HepG2 (cell line): ENCODE data around the gene ZNF12. TPM values are rescaled to one million over a fixed set of nuclear protein-coding genes. Genes with fewer than 3 reads are reported as not detected.

ENCODE experiments used
- AHR ChIP-seq: IDR thresholded peaks from 2 replicates; pipeline ENCODE4 v1.6.1; 2018; ENCODE audit warnings: missing genetic modification reagents, missing compliant biosample characterization
- ARNT2 ChIP-seq: sonication (generic); formaldehyde crosslinking; IDR thresholded peaks from 2 replicates; pipeline ENCODE4 v1.8.0; 2022; ENCODE audit warnings: mild to moderate bottlenecking, low read depth, missing genetic modification reagents, moderate library complexity
- DR1 ChIP-seq: sonication (generic); formaldehyde crosslinking; IDR thresholded peaks from 2 replicates; pipeline ENCODE4 v1.8.0; 2021; ENCODE audit warnings: mild to moderate bottlenecking, missing genetic modification reagents, inconsistent platforms
- ERF ChIP-seq: IDR thresholded peaks from 2 replicates; pipeline ENCODE4 v1.6.1; 2018; ENCODE audit warnings: missing biosample characterization, missing genetic modification reagents
- HNF4G ChIP-seq, 2 experiments: sonication (generic) in 1 of 2; formaldehyde crosslinking in 1 of 2; IDR thresholded peaks; 2 replicates each; pipeline versions ENCODE4 v1.4.0 to v1.6.1; 2011 to 2020; ENCODE audit warnings: borderline replicate concordance in 2 of 2, low read depth in 2 of 2, mild to moderate bottlenecking in 2 of 2, low read length in 1 of 2, missing genetic modification reagents in 1 of 2, moderate library complexity in 1 of 2
- MIXL1 ChIP-seq: IDR thresholded peaks from 2 replicates; pipeline ENCODE4 v1.6.1; 2016
- PAWR ChIP-seq: sonication (generic); formaldehyde crosslinking; IDR thresholded peaks from 2 replicates; pipeline ENCODE4 v1.4.0; 2020; ENCODE audit warnings: missing genetic modification reagents, mild to moderate bottlenecking, borderline replicate concordance
- RARG ChIP-seq: sonication (generic); formaldehyde crosslinking; IDR thresholded peaks from 2 replicates; pipeline ENCODE4 v1.4.0; 2020; ENCODE audit warnings: low read depth, mild to moderate bottlenecking, missing genetic modification reagents
- RFXAP ChIP-seq: sonication (generic); formaldehyde crosslinking; IDR thresholded peaks from 2 replicates; pipeline ENCODE4 v1.4.0; 2020; ENCODE audit warnings: missing genetic modification reagents, borderline replicate concordance
- ZHX1 ChIP-seq: sonication (generic); formaldehyde crosslinking; IDR thresholded peaks from 2 replicates; pipeline ENCODE4 v1.8.1; 2022; ENCODE audit warnings: low read depth, mild to moderate bottlenecking, missing genetic modification reagents
- ZNF24 ChIP-seq: fragments of 450-650 bp; IDR thresholded peaks from 2 replicates; pipeline ENCODE4 v1.6.1; 2017; ENCODE audit warnings: antibody characterized with exemption, mild to moderate bottlenecking
- ZNF282 ChIP-seq: fragments of 450-650 bp; IDR thresholded peaks from 2 replicates; pipeline ENCODE4 v1.6.1; 2018; ENCODE audit not compliant: partially characterized antibody
- ZNF850 ChIP-seq: sonication (generic); formaldehyde crosslinking; conservative IDR thresholded peaks from 2 replicates; pipeline ENCODE4 v1.9.0; 2021; ENCODE audit warnings: mild to moderate bottlenecking, missing genetic modification reagents
- ZSCAN12 ChIP-seq: sonication (generic); formaldehyde crosslinking; IDR thresholded peaks from 2 replicates; pipeline ENCODE4 v1.9.0; 2021; ENCODE audit warnings: mild to moderate bottlenecking, missing genetic modification reagents
- ZSCAN30 ChIP-seq: sonication (generic); formaldehyde crosslinking; IDR thresholded peaks from 2 replicates; pipeline ENCODE4 v1.5.0; 2020; ENCODE audit warnings: mild to moderate bottlenecking, missing genetic modification reagents
- polyA plus RNA-seq, 8 experiments: library from polyadenylated mRNA; depleted of rRNA in 3 of 8; stranded (reverse) in 7 of 8; unstranded in 1 of 8; fragments of >200 nt; fragmentation: Illumina TruSeq in 4 of 8; extraction: Trizol in 4 of 8; gene quantifications; 2 replicates each; pipeline versions ENCODE4 v1.2.1 to v1.2.3, GENCODE V29; 2011 to 2016; ENCODE audit warnings: low read depth in 4 of 8, missing spikeins in 1 of 8, mixed read lengths in 1 of 8; ENCODE audit not compliant: insufficient read depth in 1 of 8
- total RNA-seq, 5 experiments: library from RNA; depleted of rRNA; stranded (reverse); fragments of >200 nt; fragmentation: Illumina TruSeq; extraction: Trizol; gene quantifications; 2 replicates each; pipeline ENCODE4 v1.2.3, GENCODE V29; 2016; ENCODE audit warnings: low read depth in 1 of 5
- TF ChIP-seq, protein P1 (sequence below): IDR thresholded peaks from 2 replicates; pipeline ENCODE4 v1.4.0; 2020; ENCODE audit warnings: mild to moderate bottlenecking, missing genetic modification reagents
- TF ChIP-seq, protein P2 (sequence below): sonication (generic); formaldehyde crosslinking; IDR thresholded peaks from 2 replicates; pipeline ENCODE4 v1.5.0; 2020; ENCODE audit warnings: mild to moderate bottlenecking, missing genetic modification reagents
- TF ChIP-seq, protein P3 (sequence below): sonication (generic); formaldehyde crosslinking; IDR thresholded peaks from 2 replicates; pipeline ENCODE4 v1.4.0; 2020; ENCODE audit warnings: missing genetic modification reagents

The ZNF12 gene
- total and polyA plus RNA-seq, 2 of the 13 experiments (the other 11 are each of a cell fraction or from before 2014, with no cell fraction given): 21.4 to 22.8 TPM

GRCh38 chr7:6729492-6730342 is 23.0 kb upstream of the ZNF12 start (continued):
- TF ChIP-seq, protein P1, sequence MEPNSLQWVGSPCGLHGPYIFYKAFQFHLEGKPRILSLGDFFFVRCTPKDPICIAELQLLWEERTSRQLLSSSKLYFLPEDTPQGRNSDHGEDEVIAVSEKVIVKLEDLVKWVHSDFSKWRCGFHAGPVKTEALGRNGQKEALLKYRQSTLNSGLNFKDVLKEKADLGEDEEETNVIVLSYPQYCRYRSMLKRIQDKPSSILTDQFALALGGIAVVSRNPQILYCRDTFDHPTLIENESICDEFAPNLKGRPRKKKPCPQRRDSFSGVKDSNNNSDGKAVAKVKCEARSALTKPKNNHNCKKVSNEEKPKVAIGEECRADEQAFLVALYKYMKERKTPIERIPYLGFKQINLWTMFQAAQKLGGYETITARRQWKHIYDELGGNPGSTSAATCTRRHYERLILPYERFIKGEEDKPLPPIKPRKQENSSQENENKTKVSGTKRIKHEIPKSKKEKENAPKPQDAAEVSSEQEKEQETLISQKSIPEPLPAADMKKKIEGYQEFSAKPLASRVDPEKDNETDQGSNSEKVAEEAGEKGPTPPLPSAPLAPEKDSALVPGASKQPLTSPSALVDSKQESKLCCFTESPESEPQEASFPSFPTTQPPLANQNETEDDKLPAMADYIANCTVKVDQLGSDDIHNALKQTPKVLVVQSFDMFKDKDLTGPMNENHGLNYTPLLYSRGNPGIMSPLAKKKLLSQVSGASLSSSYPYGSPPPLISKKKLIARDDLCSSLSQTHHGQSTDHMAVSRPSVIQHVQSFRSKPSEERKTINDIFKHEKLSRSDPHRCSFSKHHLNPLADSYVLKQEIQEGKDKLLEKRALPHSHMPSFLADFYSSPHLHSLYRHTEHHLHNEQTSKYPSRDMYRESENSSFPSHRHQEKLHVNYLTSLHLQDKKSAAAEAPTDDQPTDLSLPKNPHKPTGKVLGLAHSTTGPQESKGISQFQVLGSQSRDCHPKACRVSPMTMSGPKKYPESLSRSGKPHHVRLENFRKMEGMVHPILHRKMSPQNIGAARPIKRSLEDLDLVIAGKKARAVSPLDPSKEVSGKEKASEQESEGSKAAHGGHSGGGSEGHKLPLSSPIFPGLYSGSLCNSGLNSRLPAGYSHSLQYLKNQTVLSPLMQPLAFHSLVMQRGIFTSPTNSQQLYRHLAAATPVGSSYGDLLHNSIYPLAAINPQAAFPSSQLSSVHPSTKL (CRISPR knock-in tag): peak; percentile 44; the same call in 1 of the 2 replicates
- TF ChIP-seq AHR (CRISPR knock-in tag): no peak
- no peak for TF ChIP-seq MIXL1 (CRISPR knock-in tag)
- TF ChIP-seq ARNT2: peak; percentile 80
- TF ChIP-seq, protein P2, sequence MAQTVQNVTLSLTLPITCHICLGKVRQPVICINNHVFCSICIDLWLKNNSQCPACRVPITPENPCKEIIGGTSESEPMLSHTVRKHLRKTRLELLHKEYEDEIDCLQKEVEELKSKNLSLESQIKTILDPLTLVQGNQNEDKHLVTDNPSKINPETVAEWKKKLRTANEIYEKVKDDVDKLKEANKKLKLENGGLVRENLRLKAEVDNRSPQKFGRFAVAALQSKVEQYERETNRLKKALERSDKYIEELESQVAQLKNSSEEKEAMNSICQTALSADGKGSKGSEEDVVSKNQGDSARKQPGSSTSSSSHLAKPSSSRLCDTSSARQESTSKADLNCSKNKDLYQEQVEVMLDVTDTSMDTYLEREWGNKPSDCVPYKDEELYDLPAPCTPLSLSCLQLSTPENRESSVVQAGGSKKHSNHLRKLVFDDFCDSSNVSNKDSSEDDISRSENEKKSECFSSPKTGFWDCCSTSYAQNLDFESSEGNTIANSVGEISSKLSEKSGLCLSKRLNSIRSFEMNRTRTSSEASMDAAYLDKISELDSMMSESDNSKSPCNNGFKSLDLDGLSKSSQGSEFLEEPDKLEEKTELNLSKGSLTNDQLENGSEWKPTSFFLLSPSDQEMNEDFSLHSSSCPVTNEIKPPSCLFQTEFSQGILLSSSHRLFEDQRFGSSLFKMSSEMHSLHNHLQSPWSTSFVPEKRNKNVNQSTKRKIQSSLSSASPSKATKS (CRISPR knock-in tag): no peak; the same call in 1 of the 2 replicates
- no peak for TF ChIP-seq ERF
- TF ChIP-seq, protein P3, sequence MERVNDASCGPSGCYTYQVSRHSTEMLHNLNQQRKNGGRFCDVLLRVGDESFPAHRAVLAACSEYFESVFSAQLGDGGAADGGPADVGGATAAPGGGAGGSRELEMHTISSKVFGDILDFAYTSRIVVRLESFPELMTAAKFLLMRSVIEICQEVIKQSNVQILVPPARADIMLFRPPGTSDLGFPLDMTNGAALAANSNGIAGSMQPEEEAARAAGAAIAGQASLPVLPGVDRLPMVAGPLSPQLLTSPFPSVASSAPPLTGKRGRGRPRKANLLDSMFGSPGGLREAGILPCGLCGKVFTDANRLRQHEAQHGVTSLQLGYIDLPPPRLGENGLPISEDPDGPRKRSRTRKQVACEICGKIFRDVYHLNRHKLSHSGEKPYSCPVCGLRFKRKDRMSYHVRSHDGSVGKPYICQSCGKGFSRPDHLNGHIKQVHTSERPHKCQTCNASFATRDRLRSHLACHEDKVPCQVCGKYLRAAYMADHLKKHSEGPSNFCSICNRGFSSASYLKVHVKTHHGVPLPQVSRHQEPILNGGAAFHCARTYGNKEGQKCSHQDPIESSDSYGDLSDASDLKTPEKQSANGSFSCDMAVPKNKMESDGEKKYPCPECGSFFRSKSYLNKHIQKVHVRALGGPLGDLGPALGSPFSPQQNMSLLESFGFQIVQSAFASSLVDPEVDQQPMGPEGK (CRISPR knock-in tag): peak; percentile 78
- TF ChIP-seq PAWR (CRISPR knock-in tag): no peak
- TF ChIP-seq ZNF24: no peak
- peak; percentile 16; the same call in 1 of the 2 replicates for TF ChIP-seq HNF4G (IDR thresholded peaks at IDR 0.05; ENCODE audit: borderline replicate concordance, low read depth, low read length)
- 0 out of 2 replicates have a peak, but pooled peaks have one; percentile 15 for TF ChIP-seq HNF4G (CRISPR knock-in tag; IDR thresholded peaks at IDR 0.05; ENCODE audit: borderline replicate concordance, low read depth)
- TF ChIP-seq ZHX1: no peak; the same call in 1 of the 2 replicates
- TF ChIP-seq ZNF282: no peak
- no peak for TF ChIP-seq ZSCAN12 (CRISPR knock-in tag)
- TF ChIP-seq RFXAP: peak; percentile 67
- TF ChIP-seq ZSCAN30 (CRISPR knock-in tag): no peak
- no peak; the same call in none of the 2 replicates for TF ChIP-seq DR1 (CRISPR knock-in tag)
- no peak for TF ChIP-seq RARG
- no peak for TF ChIP-seq ZNF850 (CRISPR knock-in tag)
